ENCODE measurements around the gene DYNLT4.
"Not testable (repeated sequence)": the region's sequence is repeated elsewhere in the genome, so short reads cannot be mapped to it uniquely, and the experiment has no call there.

The DYNLT4 gene

GRCh38 chr1:44828003-44828651 is 21.0 kb upstream of the DYNLT4 start:
- DNase-seq: no peak

- DNase-seq: no peak
Observed at GRCh38 chr1:44827197-44828002, 20.2 kb upstream of the DYNLT4 start.

- no peak for DNase-seq
Observed at GRCh38 chr1:44826375-44827196, 19.4 kb upstream of the DYNLT4 start.

DNA sequence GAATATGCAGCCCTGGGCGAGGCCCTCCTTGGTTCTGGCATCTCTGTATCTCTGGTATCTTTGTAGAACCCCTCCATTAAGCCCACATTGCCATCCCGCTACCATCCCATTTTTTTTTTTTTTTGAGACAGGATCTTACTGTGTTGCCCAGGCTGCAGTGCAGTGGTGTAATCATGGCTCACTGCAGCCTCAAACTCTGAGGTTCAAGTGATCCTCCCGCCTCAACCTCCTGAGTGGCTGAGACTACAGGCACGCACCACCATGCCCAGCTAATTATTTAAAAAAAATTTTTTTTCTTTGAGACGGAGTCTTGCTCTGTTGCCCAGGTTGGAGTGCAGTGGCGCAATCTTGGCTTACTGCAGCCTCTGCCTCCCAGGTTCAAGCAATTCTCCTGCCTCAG is 17.2 kb upstream of the DYNLT4 start:
- DNase-seq: not testable (repeated sequence)

- DNase-seq: no peak
Observed at GRCh38 chr1:44822981-44823451, 15.9 kb upstream of the DYNLT4 start.

DNA sequence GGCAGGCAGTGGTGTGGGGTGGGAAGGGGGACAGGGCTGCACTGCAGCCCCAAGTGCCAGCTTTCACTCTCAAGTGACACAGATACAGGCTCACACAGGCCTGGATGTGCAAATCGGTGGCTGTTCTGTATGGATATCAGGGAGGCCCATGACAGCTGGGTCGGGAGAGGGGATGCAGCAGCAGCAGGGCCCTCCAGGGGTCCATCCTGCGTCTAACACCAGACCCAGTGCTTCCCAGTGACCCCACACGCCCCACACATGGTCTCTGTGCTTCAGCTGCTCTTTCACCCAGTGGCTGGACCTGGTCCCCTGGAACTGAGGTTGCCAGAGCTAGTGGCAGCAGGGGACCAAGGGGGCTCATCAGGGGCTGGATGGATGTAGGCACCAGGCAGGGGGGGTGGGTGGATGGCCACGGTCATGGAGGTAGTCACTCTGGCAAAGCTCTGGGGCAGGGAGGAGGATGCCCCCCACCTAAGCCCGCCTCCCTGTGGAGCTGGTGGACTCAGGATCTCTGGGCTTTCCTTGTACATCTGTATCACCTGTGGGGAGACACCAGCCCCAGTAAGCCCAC is 15.1 kb upstream of the DYNLT4 start:
- DNase-seq: no peak

GRCh38 chr1:44821240-44821715 is 14.1 kb upstream of the DYNLT4 start:
- DNase-seq: no peak

DNA sequence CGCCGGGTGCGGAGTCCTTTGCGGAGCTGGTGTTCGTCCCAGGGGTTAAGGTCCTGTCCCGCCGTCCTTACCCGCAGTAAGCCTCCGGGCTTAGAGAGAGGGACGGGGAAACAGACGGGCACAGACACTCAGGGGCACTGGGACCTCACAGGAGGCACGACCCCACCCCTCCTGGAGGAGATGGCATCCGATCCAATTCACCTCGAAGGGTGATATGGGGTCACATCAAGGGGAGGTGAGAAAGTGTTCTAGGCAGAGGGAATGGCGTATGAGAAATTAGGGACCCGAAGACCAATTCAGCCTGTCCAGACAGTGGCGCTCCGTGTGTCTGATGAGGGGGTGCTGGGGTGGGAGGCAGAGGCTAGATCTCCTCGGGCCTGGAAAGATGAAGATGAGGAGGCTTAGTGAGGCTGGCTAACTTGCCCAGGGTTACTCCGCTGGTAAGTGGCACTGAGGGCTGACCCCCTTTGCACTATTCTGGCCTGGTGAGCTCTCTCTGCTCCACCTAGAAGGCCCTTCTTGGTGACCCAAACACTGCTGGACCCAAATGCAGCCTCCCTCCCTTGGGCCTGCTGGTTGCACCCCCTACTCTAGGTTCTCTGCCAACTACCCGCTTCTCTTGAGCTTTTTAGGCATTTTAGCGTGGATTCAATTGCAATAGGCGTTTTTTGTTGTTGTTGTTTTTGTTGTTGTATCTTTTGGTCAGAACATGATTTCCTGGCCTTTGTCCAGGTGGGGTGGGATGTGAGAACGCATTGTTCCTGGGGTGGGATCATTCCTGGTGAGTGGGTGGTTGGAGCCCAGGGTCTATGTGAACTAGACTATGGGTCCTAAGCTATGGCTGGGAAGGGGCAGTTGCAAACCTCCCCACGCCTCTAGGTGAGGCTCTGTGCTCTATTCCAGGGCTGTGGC is 13.4 kb upstream of the DYNLT4 start:
- no peak for DNase-seq

GRCh38 chr1:44819608-44820327 is 12.6 kb upstream of the DYNLT4 start:
- peak; percentile 74 for DNase-seq

GRCh38 chr1:44819196-44819607 is 12.1 kb upstream of the DYNLT4 start:
- no peak for DNase-seq

DNA sequence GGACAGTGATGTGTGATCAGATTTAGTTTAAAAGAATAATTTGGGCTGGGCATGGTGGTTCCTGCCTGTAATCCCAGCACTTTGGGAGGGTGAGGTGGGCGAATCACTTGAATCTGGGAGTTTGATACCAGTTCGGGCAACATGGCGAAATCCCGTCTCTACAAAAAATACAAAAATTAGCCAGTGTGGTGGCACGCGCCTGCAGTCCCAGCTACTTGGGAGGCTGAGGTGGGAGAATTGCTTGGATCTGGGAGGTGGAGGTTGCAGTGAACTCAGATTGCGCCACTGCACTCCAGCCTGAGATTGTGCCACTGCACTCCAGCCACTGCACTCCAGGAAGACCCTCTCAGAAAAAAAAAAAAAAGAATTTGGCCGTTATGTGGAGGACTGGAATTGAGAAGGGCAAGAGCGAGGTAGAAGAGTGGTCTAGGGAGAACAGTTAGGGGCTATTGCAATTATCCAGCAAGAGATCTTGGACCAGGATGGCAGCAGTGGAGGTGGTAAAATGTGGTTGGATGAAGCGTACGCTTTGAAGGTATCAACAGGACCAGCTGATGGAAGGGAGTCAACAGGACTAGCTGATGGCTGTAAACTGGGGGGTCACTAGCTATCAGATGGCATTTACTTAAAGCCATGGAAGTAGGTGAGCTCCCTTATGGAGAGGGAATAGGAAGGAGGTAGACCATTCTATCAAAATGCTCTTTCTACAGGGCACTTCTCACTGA is 10.8 kb upstream of the DYNLT4 start:
- no peak for DNase-seq

DNA sequence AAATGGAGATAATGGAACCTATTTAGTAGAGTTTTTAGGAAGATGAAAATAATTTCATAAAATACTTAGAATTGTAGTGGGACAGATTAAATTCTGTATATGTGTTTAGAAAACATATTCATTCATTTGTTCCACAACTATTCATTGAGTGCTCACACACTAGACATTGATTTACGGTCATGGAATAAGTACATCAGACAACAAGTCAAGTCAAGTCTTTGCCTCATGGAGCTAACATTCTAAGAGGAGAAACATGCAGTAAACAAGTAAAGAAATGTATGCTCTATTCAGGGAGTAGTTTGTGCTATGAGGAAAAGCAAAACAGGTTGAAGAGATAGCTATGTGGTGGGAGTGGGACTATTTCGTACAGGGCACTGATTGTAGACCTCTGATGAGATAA is 10.2 kb upstream of the DYNLT4 start:
- no peak for DNase-seq

- not testable (repeated sequence) for DNase-seq
Observed at GRCh38 chr1:44815926-44816325, 8.8 kb upstream of the DYNLT4 start.

GRCh38 chr1:44812822-44813543 is 5.8 kb upstream of the DYNLT4 start:
- DNase-seq: no peak

DNA sequence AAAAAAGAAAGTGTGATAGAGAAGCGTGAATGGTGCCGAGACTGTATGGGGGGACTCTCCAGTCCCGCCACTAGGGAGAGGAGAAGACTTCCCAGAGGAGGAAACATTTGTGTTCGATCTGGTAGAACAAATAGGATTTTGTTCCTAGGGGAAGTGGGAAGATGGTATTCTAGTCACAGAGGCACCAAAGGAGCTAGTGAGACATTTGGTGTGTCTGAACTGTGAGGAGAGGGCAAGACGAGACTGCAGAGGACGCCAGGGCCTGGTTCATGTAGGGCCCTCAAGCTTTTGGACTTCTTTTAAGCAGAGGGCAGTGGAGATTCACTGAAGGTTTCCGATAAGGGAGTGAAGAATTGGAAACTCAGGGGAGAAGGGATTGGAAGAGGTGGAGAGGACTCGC is 4.1 kb upstream of the DYNLT4 start:
- DNase-seq: no peak

GRCh38 chr1:44810762-44811105 is 3.6 kb upstream of the DYNLT4 start:
- DNase-seq: not testable (repeated sequence)

DNA sequence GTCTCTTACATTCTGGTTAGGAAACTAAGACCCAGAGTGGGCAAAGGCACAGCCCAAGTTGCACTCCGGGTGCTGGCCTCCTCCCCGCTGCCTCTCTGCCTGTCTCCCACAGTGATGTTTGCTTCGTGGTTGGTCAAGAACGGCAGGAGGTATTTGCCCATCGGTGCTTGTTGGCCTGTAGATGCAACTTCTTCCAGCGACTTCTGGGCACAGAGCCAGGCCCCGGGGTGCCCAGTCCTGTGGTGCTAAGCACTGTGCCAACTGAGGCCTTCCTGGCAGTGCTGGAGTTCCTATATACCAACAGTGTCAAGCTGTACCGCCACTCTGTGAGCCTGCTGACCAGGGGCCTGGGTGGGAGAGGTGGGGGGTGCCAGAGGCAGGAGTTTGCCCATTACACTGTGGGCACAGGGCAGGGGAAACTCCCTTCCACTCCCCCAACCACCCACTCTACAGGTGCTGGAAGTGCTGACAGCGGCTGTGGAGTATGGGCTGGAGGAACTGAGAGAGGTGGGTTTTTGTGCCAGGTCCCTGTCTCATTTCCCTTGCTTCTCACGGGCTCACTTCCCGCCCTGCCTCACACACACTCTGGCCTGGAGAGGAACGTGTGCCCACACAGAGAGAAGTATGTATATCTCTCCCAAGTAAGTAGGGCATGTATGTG is 3.1 kb upstream of the DYNLT4 start:
- no peak for DNase-seq

DNA sequence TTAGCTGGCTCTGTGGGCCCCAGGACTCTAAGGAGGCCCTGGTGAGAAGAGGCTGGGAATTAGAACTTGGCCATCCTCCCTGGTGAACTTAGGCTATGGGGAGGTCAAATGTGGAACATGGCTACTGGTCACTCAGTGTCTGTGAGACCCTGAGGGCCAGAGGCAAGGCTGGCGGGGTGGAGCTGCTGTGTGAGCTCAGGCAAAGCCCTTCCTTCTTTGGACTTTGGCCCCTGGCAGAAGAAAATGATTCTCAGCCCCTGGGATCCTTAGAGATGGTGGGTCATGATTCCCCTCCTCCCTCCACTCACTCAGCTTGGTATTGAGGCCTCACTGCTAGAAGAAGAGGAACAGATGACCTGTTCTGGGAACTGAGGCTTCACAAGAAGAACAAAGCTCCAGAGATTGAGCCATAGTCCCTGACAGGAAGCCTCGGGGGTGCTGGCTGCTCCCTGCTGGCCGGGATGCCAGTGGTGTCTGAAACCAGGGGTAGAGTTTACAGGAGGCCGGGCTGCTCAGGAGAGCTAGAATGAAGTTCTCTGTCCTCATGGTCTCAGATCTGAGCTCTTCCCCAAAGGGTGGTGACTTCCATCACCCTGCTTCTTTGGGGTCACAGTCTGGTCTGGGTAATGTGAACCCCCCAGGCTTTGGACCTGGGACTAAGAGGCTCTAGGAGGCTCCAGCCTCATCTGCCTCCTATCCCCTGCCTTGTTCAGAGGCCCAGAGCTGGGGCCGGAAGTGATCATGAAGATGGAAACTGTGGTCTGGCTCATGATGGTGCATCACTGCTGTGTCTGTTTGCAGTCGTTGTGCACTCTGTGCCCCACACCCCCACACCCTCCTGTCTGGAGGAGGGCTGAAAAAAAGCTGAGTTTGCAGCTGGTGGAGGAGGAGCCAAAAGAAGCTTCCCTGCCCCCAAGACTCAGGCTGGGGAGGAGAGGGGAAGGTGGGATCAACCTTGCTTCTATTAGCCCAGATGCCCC is 2.1 kb upstream of the DYNLT4 start:
- DNase-seq: peak; percentile 84

All from activated CD8-positive, alpha-beta memory T cell treated with anti-CD3 and anti-CD28 coated beads, Interleukin-2, amount 50 U/mL, for 4 hours (primary cell).